T-helper 2 cell treated with Interferon-gamma antibody and Interleukin-4, amounts not matched to agents 5 μg/mL and 100 μg/mL, for 36 hours (primary cell): ENCODE data around the gene FAM169A.
"Not testable (repeated sequence)": the region's sequence is repeated elsewhere in the genome, so short reads cannot be mapped to it uniquely, and the experiment has no call there.

Experiments
- DNase-seq: peaks from one replicate; pipeline ENCODE4 v3.0.0; 2021; ENCODE audit warnings: low spot score
- H3K27ac Mint-ChIP-seq: one replicate; pipeline ENCODE4 v1.8.0; 2021; ENCODE audit warnings: mild to moderate bottlenecking, mixed read lengths
- H3K27me3 Mint-ChIP-seq: one replicate; pipeline ENCODE4 v1.8.0; 2021; ENCODE audit warnings: low read depth, mixed read lengths
- H3K36me3 Mint-ChIP-seq: one replicate; pipeline ENCODE4 v1.8.0; 2021; ENCODE audit warnings: low read depth, mixed read lengths
- H3K4me1 Mint-ChIP-seq: one replicate; pipeline ENCODE4 v1.8.0; 2021; ENCODE audit warnings: low read depth, mixed read lengths
- H3K4me3 Mint-ChIP-seq: one replicate; pipeline ENCODE4 v1.8.0; 2022; ENCODE audit warnings: mild to moderate bottlenecking, moderate library complexity, mixed read lengths
- H3K9me3 Mint-ChIP-seq: one replicate; pipeline ENCODE4 v1.8.0; 2021; ENCODE audit warnings: mixed read lengths

FAM169A gene

GRCh38 chr5:74865804-74866595, at the start of gene FAM169A:
TSS of gene FAM169A (minus strand) at chr5:74866387. CDS start at chr5:74841676, 24,711 bp downstream.
- Mint-ChIP-seq H3K27ac (peak within 1 kb of the TSS; percentile 71), H3K4me3 (peak within 1 kb of the TSS; percentile 88), H3K4me1 (peaks cover 5% of the 10 kb centered on the region), H3K27me3 (peaks cover 39% of the 10 kb centered on the region), H3K36me3 (no peaks in the 10 kb centered on the region), H3K9me3 (no peaks in the 10 kb centered on the region)
- DNase-seq: peak; percentile 20

GRCh38 chr5:74915488-74915887, 49.3 kb upstream of the FAM169A start:
- H3K27ac Mint-ChIP-seq: no peak overlapping the region
- H3K4me3 Mint-ChIP-seq: no peak overlapping the region
- no peaks in the 10 kb centered on the region for H3K36me3 Mint-ChIP-seq
- H3K27me3 Mint-ChIP-seq: no peaks in the 10 kb centered on the region
- no peaks in the 10 kb centered on the region for H3K4me1 Mint-ChIP-seq
- no peak for DNase-seq
- peaks cover under 1% of the 10 kb centered on the region for H3K9me3 Mint-ChIP-seq

GRCh38 chr5:74911421-74911820, 45.2 kb upstream of the FAM169A start:
- H3K9me3 Mint-ChIP-seq, H3K4me1 Mint-ChIP-seq, H3K27me3 Mint-ChIP-seq, H3K36me3 Mint-ChIP-seq, H3K27ac Mint-ChIP-seq, DNase-seq, H3K4me3 Mint-ChIP-seq: not testable (repeated sequence)

- DNase-seq, H3K27me3 Mint-ChIP-seq, H3K9me3 Mint-ChIP-seq, H3K4me3 Mint-ChIP-seq, H3K36me3 Mint-ChIP-seq, H3K4me1 Mint-ChIP-seq, H3K27ac Mint-ChIP-seq: not testable (repeated sequence)
These were observed 43.7 kb upstream of the FAM169A start for GRCh38 chr5:74909888-74910287.

- H3K9me3 Mint-ChIP-seq, DNase-seq, H3K4me1 Mint-ChIP-seq, H3K27ac Mint-ChIP-seq, H3K36me3 Mint-ChIP-seq, H3K27me3 Mint-ChIP-seq, H3K4me3 Mint-ChIP-seq: not testable (repeated sequence)
These were observed 42.0 kb upstream of the FAM169A start for GRCh38 chr5:74908237-74908636.

GRCh38 chr5:74904713-74905112, 38.5 kb upstream of the FAM169A start:
- not testable (repeated sequence) for DNase-seq, H3K36me3 Mint-ChIP-seq, H3K27me3 Mint-ChIP-seq, H3K4me1 Mint-ChIP-seq, H3K9me3 Mint-ChIP-seq, H3K4me3 Mint-ChIP-seq, H3K27ac Mint-ChIP-seq

GRCh38 chr5:74903165-74903787, 37.1 kb upstream of the FAM169A start:
- no peaks in the 10 kb centered on the region for H3K36me3 Mint-ChIP-seq
- H3K27me3 Mint-ChIP-seq: no peaks in the 10 kb centered on the region
- no peak overlapping the region for H3K4me3 Mint-ChIP-seq
- no peak for DNase-seq
- H3K4me1 Mint-ChIP-seq: no peaks in the 10 kb centered on the region
- no peak overlapping the region for H3K27ac Mint-ChIP-seq
- no peaks in the 10 kb centered on the region for H3K9me3 Mint-ChIP-seq

GRCh38 chr5:74897049-74897448, 30.9 kb upstream of the FAM169A start:
- Mint-ChIP-seq H3K9me3 (no peaks in the 10 kb centered on the region), H3K36me3 (no peaks in the 10 kb centered on the region), H3K4me1 (no peaks in the 10 kb centered on the region), H3K27me3 (no peaks in the 10 kb centered on the region), H3K4me3 (no peak overlapping the region), H3K27ac (no peak overlapping the region)
- no peak for DNase-seq

- H3K4me3 Mint-ChIP-seq: no peak overlapping the region
- no peak overlapping the region for H3K27ac Mint-ChIP-seq
- no peaks in the 10 kb centered on the region for H3K4me1 Mint-ChIP-seq
- DNase-seq: no peak
- H3K9me3 Mint-ChIP-seq: no peaks in the 10 kb centered on the region
- no peaks in the 10 kb centered on the region for H3K36me3 Mint-ChIP-seq
- no peaks in the 10 kb centered on the region for H3K27me3 Mint-ChIP-seq
These were observed 29.7 kb upstream of the FAM169A start for GRCh38 chr5:74895906-74896305.

- peaks cover 4% of the 10 kb centered on the region for H3K27me3 Mint-ChIP-seq
- no peaks in the 10 kb centered on the region for H3K4me1 Mint-ChIP-seq
- H3K9me3 Mint-ChIP-seq: no peaks in the 10 kb centered on the region
- H3K27ac Mint-ChIP-seq: no peak overlapping the region
- H3K36me3 Mint-ChIP-seq: no peaks in the 10 kb centered on the region
- DNase-seq: no peak
- no peak overlapping the region for H3K4me3 Mint-ChIP-seq
These were observed 28.2 kb upstream of the FAM169A start for GRCh38 chr5:74894351-74894750.

GRCh38 chr5:74892921-74893320, 26.7 kb upstream of the FAM169A start:
- Mint-ChIP-seq H3K4me3 (no peak overlapping the region), H3K36me3 (no peaks in the 10 kb centered on the region), H3K27ac (no peak overlapping the region), H3K4me1 (no peaks in the 10 kb centered on the region), H3K9me3 (no peaks in the 10 kb centered on the region), H3K27me3 (peaks cover 4% of the 10 kb centered on the region)
- no peak for DNase-seq

- Mint-ChIP-seq H3K4me1 (no peaks in the 10 kb centered on the region), H3K4me3 (no peak overlapping the region), H3K27ac (no peak overlapping the region), H3K27me3 (peaks cover 7% of the 10 kb centered on the region), H3K9me3 (no peaks in the 10 kb centered on the region), H3K36me3 (no peaks in the 10 kb centered on the region)
- no peak for DNase-seq
These were observed 23.4 kb upstream of the FAM169A start for GRCh38 chr5:74889523-74890105.

- Mint-ChIP-seq H3K9me3 (no peaks in the 10 kb centered on the region), H3K36me3 (no peaks in the 10 kb centered on the region), H3K27me3 (peaks cover 7% of the 10 kb centered on the region), H3K27ac (no peak overlapping the region), H3K4me1 (no peaks in the 10 kb centered on the region), H3K4me3 (no peak overlapping the region)
- DNase-seq: no peak
These were observed 21.9 kb upstream of the FAM169A start for GRCh38 chr5:74888117-74888516.

GRCh38 chr5:74885170-74885569, 19.0 kb upstream of the FAM169A start:
- Mint-ChIP-seq H3K4me1 (no peaks in the 10 kb centered on the region), H3K9me3 (no peaks in the 10 kb centered on the region), H3K27me3 (peaks cover 7% of the 10 kb centered on the region), H3K27ac (no peak overlapping the region), H3K4me3 (no peak overlapping the region), H3K36me3 (no peaks in the 10 kb centered on the region)
- no peak for DNase-seq
